ENCODE measurements around the gene CALY.

Gene CALY

GRCh38 chr10:133383551-133383950 lies 46.9 kb upstream of the CALY start:
- H3K27ac ChIP-seq (ENCODE audit: low read depth, low read length): no peak overlapping the region
- no peaks in the 10 kb centered on the region for H4K20me1 ChIP-seq (ENCODE audit: low read depth, low read length)
- no peaks in the 10 kb centered on the region for H3K36me3 ChIP-seq (ENCODE audit: low read length)
- TF ChIP-seq CTCF (IDR thresholded peaks at IDR 0.05; ENCODE audit: insufficient read depth, low read length, poor library complexity, severe bottlenecking) (no peak), EZH2phosphoT487 (conservative IDR thresholded peaks at IDR 0.05; ENCODE audit: low read length) (no peak)
- H3K9me3 ChIP-seq (ENCODE audit: insufficient read depth, low read length): no peaks in the 10 kb centered on the region
- H3K9ac ChIP-seq (ENCODE audit: low read length): no peak overlapping the region
- no peaks in the 10 kb centered on the region for H3F3A ChIP-seq (ENCODE audit: insufficient read depth)
- no peaks in the 10 kb centered on the region for H3K27me3 ChIP-seq (ENCODE audit: low read length)
- H3K4me2 ChIP-seq (ENCODE audit: low read depth, low read length, poor library complexity, severe bottlenecking): no peak overlapping the region
- no peaks in the 10 kb centered on the region for H3K9me2 ChIP-seq (replicated peaks; ENCODE audit: insufficient read depth, low read length)
- no peaks in the 10 kb centered on the region for H3K79me2 ChIP-seq (ENCODE audit: insufficient read depth, low read length)
- H2AFZ ChIP-seq (ENCODE audit: low read depth, low read length, severe bottlenecking): no peak overlapping the region
- no peak overlapping the region for H3K4me3 ChIP-seq (ENCODE audit: insufficient read depth, low read length, poor library complexity, severe bottlenecking)

GRCh38 chr10:133381036-133381435 lies 44.3 kb upstream of the CALY start:
- no peaks in the 10 kb centered on the region for H3K9me3 ChIP-seq (ENCODE audit: insufficient read depth, low read length)
- H3K4me2 ChIP-seq (ENCODE audit: low read depth, low read length, poor library complexity, severe bottlenecking): no peak overlapping the region
- TF ChIP-seq EZH2phosphoT487 (conservative IDR thresholded peaks at IDR 0.05; ENCODE audit: low read length) (no peak), CTCF (IDR thresholded peaks at IDR 0.05; ENCODE audit: insufficient read depth, low read length, poor library complexity, severe bottlenecking) (no peak)
- no peak overlapping the region for H3K27ac ChIP-seq (ENCODE audit: low read depth, low read length)
- H3K36me3 ChIP-seq (ENCODE audit: low read length): no peaks in the 10 kb centered on the region
- H3K9me2 ChIP-seq (replicated peaks; ENCODE audit: insufficient read depth, low read length): no peaks in the 10 kb centered on the region
- H3K27me3 ChIP-seq (ENCODE audit: low read length): no peaks in the 10 kb centered on the region
- no peaks in the 10 kb centered on the region for H3F3A ChIP-seq (ENCODE audit: insufficient read depth)
- no peaks in the 10 kb centered on the region for H3K79me2 ChIP-seq (ENCODE audit: insufficient read depth, low read length)
- H3K9ac ChIP-seq (ENCODE audit: low read length): no peak overlapping the region
- no peak overlapping the region for H3K4me3 ChIP-seq (ENCODE audit: insufficient read depth, low read length, poor library complexity, severe bottlenecking)
- H4K20me1 ChIP-seq (ENCODE audit: low read depth, low read length): no peaks in the 10 kb centered on the region
- no peak overlapping the region for H2AFZ ChIP-seq (ENCODE audit: low read depth, low read length, severe bottlenecking)

- no peaks in the 10 kb centered on the region for H3F3A ChIP-seq (ENCODE audit: insufficient read depth)
- H3K9me3 ChIP-seq (ENCODE audit: insufficient read depth, low read length): no peaks in the 10 kb centered on the region
- peak overlapping the region; percentile 48 for H3K4me2 ChIP-seq (ENCODE audit: low read depth, low read length, poor library complexity, severe bottlenecking)
- no peak overlapping the region for H3K4me3 ChIP-seq (ENCODE audit: insufficient read depth, low read length, poor library complexity, severe bottlenecking)
- no peaks in the 10 kb centered on the region for H4K20me1 ChIP-seq (ENCODE audit: low read depth, low read length)
- TF ChIP-seq EZH2phosphoT487 (conservative IDR thresholded peaks at IDR 0.05; ENCODE audit: low read length) (no peak), CTCF (IDR thresholded peaks at IDR 0.05; ENCODE audit: insufficient read depth, low read length, poor library complexity, severe bottlenecking) (no peak)
- H3K79me2 ChIP-seq (ENCODE audit: insufficient read depth, low read length): no peaks in the 10 kb centered on the region
- no peaks in the 10 kb centered on the region for H3K36me3 ChIP-seq (ENCODE audit: low read length)
- no peaks in the 10 kb centered on the region for H3K27me3 ChIP-seq (ENCODE audit: low read length)
- no peak overlapping the region for H3K27ac ChIP-seq (ENCODE audit: low read depth, low read length)
- H3K9me2 ChIP-seq (replicated peaks; ENCODE audit: insufficient read depth, low read length): no peaks in the 10 kb centered on the region
- H2AFZ ChIP-seq (ENCODE audit: low read depth, low read length, severe bottlenecking): no peak overlapping the region
- peak overlapping the region; percentile 46; the same call in 1 of the 2 replicates for H3K9ac ChIP-seq (ENCODE audit: low read length)
Measured at GRCh38 chr10:133379801-133380666, 43.3 kb upstream of the CALY start.
